NCI-H128 (cell line): ENCODE measurements around the gene ZNF618.

Source experiments
- DNase-seq: peaks from one replicate; lab custom pipeline; 2025; ENCODE audit not compliant: unreplicated experiment; lab: John Stamatoyannopoulos, UW

Gene ZNF618

DNA sequence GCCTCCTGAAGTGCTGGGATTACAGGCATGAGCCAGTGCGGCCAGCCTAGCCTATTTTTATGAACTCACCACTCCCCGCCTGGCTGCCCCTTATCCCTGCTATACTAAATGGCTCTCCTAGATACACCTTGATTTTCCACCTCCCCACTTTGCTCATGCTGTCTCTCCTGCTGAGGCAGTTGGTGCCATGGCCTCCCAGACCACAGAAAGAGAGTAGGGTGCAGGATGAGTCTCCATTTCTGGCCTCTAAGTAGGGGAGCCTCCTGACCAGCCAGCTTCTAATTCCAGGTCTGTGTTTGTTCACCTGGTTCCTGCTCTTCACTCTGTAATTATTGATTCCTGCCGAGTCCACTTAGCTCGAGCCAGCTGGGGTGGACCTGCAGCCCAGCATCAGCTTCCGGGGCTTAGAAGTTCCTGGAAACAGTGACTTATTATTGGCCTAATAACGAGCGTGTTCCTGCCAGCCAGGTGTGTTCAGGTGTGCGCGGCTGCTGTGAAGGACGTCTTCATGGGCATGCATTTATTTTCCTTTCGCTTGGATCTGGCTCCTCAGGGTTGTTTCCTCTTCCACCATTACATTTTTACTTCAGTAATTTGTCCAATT is 34.0 kb downstream of the ZNF618 start:
- DNase-seq = no peak

DNA sequence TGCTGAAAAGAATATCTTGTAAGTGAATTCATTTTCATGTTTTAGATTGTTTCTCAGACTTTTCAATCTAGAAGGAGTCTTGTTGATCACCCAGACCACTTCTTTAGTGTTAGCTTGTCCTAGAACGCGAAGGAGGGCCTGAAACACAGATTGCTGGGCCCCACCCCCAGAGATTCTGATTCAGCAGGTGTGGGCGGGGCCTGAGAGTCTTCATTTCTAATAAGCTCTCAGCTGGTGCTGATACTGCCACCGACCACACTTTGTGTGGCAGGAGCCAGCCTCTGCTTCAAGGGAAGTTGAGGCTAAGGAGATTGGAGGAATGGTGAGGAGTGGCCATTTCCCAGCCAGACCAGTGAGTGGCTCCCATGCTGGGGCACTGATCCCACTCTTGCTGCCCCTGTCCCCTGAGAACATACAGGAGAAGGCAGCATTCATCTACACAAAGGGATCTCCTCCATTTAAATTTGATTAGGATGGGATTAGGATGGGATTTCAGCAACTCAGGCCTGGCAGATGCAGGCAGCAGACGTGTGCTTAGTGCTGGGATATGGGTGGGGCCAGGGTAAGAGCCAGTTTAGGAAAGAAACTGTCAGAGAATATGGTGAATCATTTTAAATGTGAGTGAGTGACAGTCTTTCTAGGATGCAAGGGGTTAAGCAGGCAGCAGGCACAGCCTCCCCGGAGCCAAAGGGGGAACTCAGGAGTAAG is 35.9 kb downstream of the ZNF618 start:
- no peak for DNase-seq

DNA sequence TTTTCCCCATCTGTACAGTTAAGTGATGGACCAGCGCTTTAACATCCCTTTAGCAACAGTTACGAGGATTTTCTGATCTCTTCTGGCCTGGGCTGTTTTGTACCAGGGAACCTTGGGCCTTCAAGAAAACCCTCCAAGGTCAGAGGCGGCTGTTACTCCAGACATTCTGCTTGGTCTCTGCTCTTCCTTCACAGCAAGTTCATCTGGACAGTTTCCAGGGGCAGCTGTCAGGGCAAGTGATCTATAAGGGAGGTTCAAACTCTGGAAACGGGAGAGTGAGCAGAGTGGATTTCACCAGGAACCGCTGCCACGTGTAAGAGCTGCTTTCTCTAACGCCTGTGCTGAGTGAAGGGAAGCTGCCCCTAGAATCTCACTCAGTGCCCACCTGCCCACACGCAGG is 36.7 kb downstream of the ZNF618 start:
- DNase-seq = no peak

DNA sequence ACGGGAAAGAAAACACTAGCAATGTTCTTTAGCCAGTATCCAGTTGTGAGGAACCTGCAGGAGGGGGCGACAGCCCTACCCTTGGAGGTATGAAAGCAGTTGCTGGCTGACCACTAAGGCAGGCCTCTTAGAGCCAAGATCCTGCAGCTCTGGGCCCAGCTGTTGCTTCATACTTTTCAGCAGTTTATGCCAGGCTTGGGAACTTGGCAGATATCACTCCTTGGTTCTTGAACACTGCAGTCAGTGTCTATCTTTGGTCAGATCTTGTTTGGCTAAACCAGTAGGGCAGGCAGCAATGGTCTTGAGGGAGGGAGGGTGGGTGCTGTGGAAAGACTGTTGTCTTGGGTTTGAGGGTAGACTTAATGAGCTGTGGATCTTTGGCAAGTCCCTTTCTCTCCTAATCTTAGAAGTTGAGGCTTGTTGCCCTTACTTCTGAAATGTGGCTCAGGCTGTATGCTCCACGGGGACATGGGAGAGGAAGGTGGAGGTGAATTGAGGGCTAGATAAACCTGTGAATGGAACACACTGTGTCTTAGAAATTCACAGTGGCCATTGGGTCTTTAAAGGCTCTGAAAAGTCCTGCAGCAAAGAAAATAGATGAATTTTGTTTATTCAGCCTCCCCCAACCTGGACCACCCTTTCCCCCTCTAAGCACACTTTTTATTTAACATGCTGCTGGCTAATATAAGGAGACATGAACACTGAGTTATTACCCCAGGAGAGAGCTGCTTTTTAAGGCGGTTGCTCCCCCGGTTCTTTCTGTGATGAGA is 37.5 kb downstream of the ZNF618 start:
- DNase-seq = no peak

DNA sequence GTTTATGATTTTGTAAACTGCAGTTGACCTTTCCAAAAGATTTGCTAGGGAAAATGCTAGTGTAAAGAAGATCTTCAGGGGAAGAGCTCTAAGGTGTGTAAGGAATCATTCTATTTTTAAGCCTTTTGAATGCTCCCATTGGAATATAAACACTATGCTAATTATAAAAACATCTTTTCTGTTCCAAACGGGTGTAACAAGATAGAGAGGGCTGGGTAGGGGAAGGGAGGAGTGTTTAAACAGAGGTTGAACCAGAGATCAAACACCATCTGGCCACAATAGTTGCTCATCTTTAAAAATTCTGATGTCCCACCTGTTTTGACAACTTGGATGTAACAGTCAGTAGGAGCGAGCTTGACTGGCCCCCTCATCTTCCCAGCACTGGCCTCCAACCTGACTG is 38.4 kb downstream of the ZNF618 start:
- DNase-seq = no peak

DNA sequence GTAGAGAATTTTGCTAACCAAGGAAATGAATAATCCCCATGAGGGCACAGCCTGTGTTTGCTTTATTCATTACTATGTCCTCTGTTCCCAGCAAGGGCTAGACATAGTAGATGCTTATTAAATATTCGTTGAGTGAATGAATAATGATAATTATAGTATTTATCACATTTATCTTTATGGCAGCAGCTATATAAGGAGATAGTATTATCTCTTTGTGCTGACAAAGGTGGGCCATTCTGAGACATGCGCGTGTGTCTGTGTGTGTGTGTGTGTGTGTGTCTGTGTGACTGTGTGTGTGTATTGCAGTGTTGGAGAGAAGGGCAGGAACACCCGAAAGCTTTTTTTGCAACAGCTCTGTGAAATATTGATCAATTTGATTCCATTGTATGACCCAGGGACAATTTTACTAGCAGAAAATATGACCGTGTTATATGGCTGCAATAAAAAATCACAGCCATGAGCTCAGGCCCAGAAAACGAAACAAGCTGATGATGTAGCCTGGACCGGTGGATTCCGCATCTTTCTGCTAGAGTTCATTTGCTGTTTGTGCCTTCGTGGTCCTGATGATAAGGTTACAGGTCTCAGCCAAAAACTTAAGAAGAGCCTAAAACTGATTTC is 39.8 kb downstream of the ZNF618 start:
- DNase-seq = no peak

DNA sequence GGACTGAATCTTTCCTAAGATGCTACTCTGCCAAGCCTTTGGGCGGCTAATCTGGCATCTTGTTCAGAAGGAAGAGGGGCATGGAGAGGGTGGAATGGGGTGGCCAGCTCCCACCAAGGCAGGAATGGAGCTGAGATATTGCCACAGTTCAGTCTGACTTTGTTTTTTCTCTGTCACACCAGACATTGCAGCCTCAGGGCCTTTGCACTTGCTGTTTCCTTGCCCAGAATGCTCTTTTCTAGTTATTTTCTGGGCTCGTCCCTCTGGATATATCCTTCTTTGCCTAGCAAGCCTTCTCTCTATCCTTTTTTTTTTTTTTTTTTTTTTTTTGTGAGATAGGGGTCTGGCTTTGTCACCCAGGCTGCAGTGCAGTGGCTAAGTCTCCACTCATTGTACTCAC is 40.8 kb downstream of the ZNF618 start:
- DNase-seq = no peak

DNA sequence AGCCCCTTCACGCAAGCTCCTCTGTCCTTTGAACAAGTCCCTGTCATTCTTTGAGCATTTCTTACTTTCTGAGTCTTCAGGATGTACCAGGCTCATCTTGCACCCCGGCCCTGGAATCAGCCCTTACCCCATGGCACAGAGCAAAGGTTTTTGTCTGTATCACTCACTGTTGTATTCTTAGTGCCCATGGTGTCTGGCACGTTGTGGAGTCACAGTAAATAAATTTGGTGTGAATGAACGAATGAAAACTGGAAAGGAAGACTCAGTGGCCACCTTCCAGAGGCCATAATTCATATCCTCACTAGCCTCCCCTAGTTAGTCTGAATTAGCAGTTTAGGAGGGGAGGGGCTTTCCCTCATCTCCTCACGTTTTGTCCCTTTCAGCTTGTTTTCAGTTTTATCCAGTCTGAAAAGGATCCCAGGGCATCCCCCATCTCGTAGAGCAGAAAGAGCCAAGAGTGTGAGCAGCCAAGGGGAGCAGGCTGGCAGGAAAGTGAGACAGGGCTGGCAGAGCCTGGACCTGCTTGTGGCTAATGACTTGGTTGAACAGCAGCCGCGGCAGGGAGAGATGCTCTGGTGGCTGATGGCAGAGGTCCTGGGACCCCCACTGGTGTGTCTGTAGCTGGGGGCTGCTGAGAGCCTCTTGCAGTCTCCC is 42.7 kb downstream of the ZNF618 start:
- no peak for DNase-seq

DNA sequence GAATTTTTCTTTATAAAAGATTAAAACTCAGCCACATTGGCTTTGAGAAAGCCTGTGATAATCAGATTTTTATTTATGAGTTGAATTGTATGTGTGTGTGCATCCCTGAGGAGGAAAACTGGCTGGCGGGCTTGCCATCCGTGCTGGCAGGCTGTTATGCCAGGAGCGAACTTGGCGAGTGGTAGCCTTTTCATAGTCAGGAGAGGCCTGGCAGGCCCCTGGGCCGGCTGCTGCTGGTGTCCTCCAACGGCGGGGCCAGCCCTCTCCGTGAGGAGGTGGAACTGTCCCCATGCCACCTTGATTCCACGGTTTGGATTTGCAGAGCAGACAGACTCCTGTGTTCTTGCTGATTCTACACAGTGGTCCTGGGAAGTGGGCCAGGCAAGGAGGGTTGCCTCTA is 43.3 kb downstream of the ZNF618 start:
- no peak for DNase-seq

DNA sequence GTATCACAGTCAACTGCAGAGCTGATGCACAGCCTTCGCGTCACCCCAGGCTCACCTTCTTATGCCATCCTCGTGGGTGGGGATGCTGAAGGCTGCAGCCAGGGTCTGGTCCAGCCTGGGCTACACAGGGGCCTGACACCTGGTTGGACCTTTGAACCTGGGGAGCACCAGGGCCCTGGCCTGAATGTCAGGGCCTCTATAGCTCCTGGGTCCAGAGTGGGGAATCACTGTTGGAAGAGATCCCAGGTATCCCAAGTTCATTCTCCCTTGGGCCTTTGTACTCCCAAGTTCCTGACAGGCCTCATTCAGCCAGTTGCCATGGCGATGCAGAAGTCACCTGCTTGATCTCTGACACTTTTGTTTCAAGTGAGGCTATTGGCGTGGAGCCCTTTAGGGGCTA is 43.8 kb downstream of the ZNF618 start:
- DNase-seq = no peak

DNA sequence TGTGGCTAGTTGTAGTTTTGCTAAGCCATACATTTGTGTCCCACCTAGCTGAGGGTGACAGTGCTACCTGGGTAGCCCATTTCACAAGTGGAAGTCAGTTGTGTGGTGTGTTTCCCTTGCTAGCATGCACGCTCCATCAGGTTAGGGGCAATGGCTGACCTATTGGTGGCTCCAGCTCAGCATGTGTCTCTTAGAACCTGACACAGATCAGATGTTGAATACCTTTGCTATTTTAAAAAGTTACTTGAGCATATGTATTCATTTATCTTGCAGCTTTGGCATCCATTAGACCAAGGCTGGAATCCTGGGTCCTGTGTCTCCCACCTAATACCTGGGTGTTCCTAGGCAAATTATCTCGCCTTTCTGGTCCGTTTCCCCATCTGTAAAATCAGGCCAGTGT is 44.8 kb downstream of the ZNF618 start:
- no peak for DNase-seq

DNA sequence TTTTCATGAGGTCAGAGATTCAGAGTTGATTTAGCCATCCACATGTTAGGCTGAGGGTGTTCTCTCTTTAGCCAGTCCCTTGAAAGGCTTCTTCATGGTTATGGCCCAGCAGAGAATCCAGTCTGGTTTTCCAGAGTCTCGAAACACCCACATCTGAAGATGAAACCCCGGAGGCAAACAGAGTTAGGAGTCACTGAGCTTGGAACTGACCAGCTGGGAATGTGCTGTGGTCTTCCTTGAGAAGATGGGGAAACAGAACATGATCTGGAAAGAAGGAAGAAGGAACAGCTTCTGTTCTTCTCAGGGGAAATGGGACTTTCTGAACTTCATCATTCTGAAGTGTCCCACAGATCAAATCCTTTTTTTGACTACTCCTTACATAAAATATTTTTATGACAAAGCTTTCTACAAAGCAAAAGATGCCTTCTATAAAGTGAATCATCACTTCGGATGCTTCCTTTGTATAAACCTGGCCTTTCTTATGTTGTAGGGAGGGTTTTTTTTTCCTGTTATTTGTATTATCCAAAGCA is 45.4 kb downstream of the ZNF618 start:
- no peak for DNase-seq

DNA sequence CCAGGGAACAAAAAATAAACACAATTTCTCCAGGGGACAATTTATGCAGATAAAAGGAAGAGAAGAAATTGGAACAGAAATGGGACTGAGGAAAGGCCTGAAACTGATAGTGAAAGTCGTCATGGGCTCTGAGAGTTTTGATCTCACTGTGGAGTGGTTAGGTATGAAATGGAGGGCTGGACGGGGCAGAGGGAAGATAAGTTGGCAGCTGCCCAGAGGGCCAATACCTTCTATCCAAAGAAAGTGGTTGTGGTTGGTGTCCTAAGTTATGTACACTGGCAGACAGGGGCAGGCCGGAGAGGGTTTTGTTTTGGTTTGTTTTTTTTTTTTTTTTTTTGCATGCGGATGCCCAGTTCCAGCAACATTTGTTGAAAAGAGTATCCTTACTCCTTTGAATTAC is 46.1 kb downstream of the ZNF618 start:
- no peak for DNase-seq

DNA sequence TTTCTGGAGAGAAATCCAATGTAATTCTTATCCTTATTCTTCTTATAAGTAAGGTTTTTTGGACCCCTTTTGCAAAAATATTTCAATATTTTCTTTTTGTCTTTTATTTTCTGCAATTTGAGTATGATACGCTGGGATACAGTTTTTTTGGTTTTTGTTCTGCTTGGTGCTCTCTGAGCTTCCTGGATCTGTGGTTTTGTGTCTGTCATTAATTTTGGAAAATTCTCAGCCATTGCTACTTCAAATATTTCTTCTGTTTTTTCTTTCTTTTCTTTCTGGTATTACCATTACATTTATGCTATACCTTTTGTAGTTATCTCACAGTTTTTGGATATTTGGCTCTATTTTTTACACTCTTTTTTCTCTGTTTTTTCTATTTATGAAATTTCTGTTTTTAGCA is 50.1 kb downstream of the ZNF618 start:
- DNase-seq = no peak

DNA sequence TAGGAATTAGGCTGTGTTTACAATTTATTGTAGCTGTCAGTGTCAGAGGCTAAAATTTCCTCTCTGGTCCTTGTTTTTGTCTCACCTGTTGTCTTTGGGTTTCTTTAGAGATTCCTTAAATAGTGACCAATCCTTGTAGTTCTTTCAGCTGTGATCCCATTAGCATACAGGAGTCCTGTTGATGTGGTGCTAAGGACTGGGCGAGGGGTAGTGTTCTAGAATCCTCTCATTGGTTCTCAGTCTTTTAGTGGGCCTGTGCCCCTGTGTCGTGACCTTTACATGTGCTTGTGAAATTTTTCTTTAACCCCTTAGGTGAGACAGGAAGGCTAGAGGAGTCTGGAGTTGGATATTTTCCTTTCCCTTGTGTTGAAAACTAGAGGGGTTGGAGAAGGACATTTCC is 51.2 kb downstream of the ZNF618 start:
- no peak for DNase-seq

DNA sequence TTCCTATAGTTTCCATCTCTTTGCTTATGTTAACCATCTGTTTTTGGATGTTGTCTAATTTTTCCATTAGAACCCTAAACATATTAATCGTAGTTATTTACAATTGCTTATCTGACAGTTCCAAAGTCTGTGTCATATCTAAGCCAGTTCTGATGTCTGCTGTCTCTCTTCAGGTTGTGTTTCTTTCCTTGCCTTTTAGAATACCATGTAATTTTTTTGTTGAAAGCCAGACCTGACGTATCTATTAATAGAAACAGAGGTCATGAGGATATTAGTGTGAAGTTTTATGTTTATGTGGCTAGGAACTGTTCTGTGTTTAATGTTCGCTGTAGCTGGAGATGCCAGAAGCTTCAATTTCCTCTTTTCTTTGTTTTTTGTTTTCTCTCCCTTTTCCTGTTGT is 52.2 kb downstream of the ZNF618 start:
- no peak for DNase-seq

DNA sequence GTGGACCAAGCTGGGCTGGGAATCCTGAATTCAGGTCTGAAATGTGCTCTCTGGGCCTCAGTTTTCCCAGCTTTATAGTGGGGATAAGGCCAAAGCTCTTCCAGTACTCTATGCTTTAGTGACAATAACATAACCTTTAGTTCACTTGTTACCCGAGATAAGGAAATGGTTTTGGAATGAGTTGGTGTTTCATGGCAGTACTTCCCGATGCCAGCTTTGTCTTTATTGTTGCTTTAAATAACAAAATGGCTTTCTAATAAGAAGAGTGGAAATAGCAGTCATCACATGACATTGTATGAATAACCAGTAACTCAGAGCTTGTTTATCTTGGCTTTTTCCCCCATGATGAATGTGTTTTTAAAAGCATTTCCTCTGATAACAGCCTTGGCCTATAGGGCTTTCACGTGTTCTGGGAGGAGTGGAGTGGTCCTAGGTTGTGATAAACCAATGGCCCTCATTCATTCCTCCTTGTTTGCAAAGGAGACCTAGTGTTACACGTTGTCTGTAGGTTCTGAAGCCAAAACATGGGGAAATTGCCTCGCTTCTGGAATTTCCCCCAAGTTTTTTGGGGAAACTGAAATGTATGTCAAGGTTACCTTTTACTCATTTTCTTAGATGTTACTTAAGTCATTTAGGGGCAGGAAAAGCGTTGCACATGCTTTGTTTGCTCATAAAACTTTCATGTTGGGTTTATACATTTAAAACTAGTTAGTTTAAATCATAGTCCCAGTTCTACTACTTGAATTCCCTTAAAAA is 53.7 kb downstream of the ZNF618 start:
- no peak for DNase-seq

DNA sequence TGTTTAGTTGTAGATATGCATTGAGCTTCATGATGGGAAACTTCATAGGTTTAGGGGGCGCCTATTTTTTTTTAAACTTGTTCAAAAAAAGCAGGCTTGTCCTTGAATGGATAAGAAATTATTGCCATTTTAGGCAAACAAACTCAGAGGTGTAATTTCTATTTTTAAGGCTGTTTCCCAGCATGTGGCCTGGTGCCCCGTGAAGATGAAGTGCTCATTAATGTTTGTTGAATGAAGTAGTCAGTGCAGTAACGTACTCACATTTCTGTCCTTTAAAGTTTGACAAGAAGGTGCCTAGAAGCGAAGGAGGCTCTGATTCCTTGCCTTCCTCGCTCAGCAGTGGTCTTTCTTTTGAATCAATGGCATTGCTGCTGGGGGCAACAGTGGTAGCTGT is 54.3 kb downstream of the ZNF618 start:
- DNase-seq = no peak

DNA sequence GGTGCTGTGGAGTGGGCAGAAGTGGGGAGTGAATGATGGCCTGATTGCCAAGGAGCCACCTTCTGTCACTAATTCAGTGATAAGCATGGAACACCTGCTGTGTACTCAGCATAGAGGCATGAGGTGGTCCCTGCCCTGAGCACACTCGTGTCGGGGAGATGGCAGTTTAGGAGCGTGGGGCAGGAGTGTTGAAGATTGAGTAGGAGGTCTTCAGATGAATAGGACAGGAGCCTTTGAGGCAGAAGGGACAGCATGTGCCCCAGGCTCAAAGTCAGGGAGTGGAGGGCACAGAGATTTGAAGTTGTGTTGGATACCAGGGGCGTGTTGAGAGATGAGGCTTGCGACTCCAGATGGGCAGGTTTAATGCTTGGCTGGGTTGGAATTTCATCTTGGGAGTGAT is 55.0 kb downstream of the ZNF618 start:
- no peak for DNase-seq

DNA sequence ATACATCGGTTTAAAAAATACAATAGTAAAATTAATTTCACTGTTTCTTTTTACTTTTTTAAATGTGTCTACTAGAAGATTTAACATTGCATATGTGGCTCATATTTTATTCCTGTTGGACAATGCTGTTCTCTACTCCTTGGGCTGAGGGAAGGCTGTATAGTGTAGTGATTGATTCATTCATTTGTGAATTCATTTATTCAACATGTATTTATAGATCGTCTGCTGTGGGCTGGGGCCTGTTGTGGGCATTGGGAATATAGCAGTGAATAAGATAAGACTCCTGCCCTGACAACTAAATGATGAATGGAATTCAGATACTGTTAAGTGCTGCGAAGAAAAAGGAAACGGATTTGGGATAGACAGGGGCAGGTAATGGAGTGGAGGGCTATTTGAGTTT is 55.7 kb downstream of the ZNF618 start:
- DNase-seq = no peak
